IMR-90 (cell line): Measurements from ENCODE around the gene CERS5. TPM values are rescaled to one million over a fixed set of nuclear protein-coding genes. Genes with fewer than 3 reads are reported as not detected.

Experiments used
- ATAC-seq: fragments of 200-7000 bp; cut with Tn5 transposase; 2 replicates; pipeline ENCODE4 v1.9.1; 2020; ENCODE audit warnings: low read depth, mild to moderate bottlenecking, moderate library complexity
- BruUV-seq: library from RNA; stranded (reverse); fragments of 400-500 nt; replicated peaks from 2 replicates; lab custom pipeline; 2021; lab: Mats Ljungman, UMichigan
- CTCF ChIA-PET: fragments of 300-600 bp; formaldehyde crosslinking; extraction: SDS; loops from one replicate; lab custom pipeline; 2021; ENCODE audit warnings: antibody characterized with exemption; lab: Yijun Ruan, JAX
- POLR2A ChIA-PET: fragments of 300-600 bp; sonication (Branson Sonifier 250); formaldehyde crosslinking; loops from one replicate; lab custom pipeline; 2022; ENCODE audit warnings: antibody characterized with exemption; ENCODE audit not compliant: unreplicated experiment; lab: Charles Lee
- DNase-seq: peaks from one replicate; pipeline ENCODE4 v3.0.0; 2013
- H2AFZ ChIP-seq: replicated peaks from 2 replicates; pipeline ENCODE3; 2013; ENCODE audit warnings: low read length, mild to moderate bottlenecking; ENCODE audit not compliant: poor library complexity
- H2AK5ac ChIP-seq: 2 replicates; pipeline ENCODE4 v1.6.1; 2013; ENCODE audit warnings: low read depth, low read length, inconsistent platforms
- H2AK9ac ChIP-seq: replicated peaks from 2 replicates; pipeline ENCODE3; 2013; ENCODE audit warnings: mild to moderate bottlenecking, low read depth, low read length, moderate library complexity; ENCODE audit not compliant: poor library complexity
- H2BK120ac ChIP-seq: 2 replicates; pipeline ENCODE4 v1.6.1; 2013; ENCODE audit warnings: low read depth, low read length, inconsistent platforms
- H2BK15ac ChIP-seq: 3 replicates; pipeline ENCODE4 v1.6.1; 2013; ENCODE audit warnings: low read depth, low read length, inconsistent platforms
- H2BK20ac ChIP-seq: 2 replicates; pipeline ENCODE4 v1.6.1; 2013; ENCODE audit warnings: low read depth, mild to moderate bottlenecking, inconsistent platforms, low read length, moderate library complexity
- H2BK5ac ChIP-seq: 2 replicates; pipeline ENCODE4 v1.6.1; 2013; ENCODE audit warnings: mild to moderate bottlenecking, low read depth, low read length, inconsistent platforms; ENCODE audit not compliant: poor library complexity, severe bottlenecking
- H3K14ac ChIP-seq: replicated peaks from 2 replicates; pipeline ENCODE4 v1.6.1; 2013; ENCODE audit warnings: low read depth, low read length, inconsistent platforms
- H3K18ac ChIP-seq: 2 replicates; pipeline ENCODE4 v1.6.1; 2013; ENCODE audit warnings: low read depth, low read length, control low read depth
- H3K23ac ChIP-seq: 2 replicates; pipeline ENCODE4 v1.6.1; 2013; ENCODE audit warnings: low read depth, low read length, inconsistent platforms
- H3K27ac ChIP-seq: 2 replicates; pipeline ENCODE4 v1.5.1; 2013; ENCODE audit warnings: mild to moderate bottlenecking, control low read depth, low read length; ENCODE audit not compliant: insufficient read depth
- H3K27me3 ChIP-seq: 2 replicates; pipeline ENCODE4 v1.6.1; 2013; ENCODE audit warnings: low read length; ENCODE audit not compliant: control insufficient read depth, insufficient read depth
- H3K36me3 ChIP-seq: 2 replicates; pipeline ENCODE4 v1.6.1; 2013; ENCODE audit warnings: low read length, mixed read lengths; ENCODE audit not compliant: control insufficient read depth, insufficient read depth
- H3K4ac ChIP-seq: 2 replicates; pipeline ENCODE4 v1.6.1; 2013; ENCODE audit warnings: low read depth, low read length, inconsistent platforms
- H3K4me1 ChIP-seq: 2 replicates; pipeline ENCODE4 v1.6.1; 2013; ENCODE audit warnings: low read length, mixed read lengths; ENCODE audit not compliant: control insufficient read depth, insufficient read depth
- H3K4me2 ChIP-seq: 2 replicates; pipeline ENCODE4 v1.6.1; 2013; ENCODE audit warnings: low read depth, mild to moderate bottlenecking, control low read depth, low read length, moderate library complexity
- H3K4me3 ChIP-seq: 2 replicates; pipeline ENCODE4 v1.5.1; 2013; ENCODE audit warnings: low read depth, mild to moderate bottlenecking, control low read depth, low read length, moderate library complexity; ENCODE audit not compliant: insufficient read depth
- H3K56ac ChIP-seq: 2 replicates; pipeline ENCODE4 v1.6.1; 2013; ENCODE audit warnings: low read length, inconsistent platforms; ENCODE audit not compliant: insufficient read depth; ENCODE audit errors: extremely low read depth
- H3K79me1 ChIP-seq, 2 experiments: 2 replicates each; pipeline ENCODE4 v1.6.1; 2013; ENCODE audit warnings: low read length in 2 of 2, inconsistent platforms in 1 of 2, low read depth in 1 of 2
- H3K9ac ChIP-seq: 2 replicates; pipeline ENCODE4 v1.6.1; 2013; ENCODE audit warnings: low read depth, low read length, control low read depth
- H3K9me1 ChIP-seq: 2 replicates; pipeline ENCODE4 v1.6.1; 2013; ENCODE audit warnings: low read length, inconsistent platforms; ENCODE audit not compliant: insufficient read depth
- H3K9me3 ChIP-seq: 2 replicates; pipeline ENCODE4 v1.6.1; 2013; ENCODE audit warnings: low read length; ENCODE audit not compliant: control insufficient read depth, insufficient read depth
- H4K20me1 ChIP-seq: 2 replicates; pipeline ENCODE4 v1.6.1; 2013; ENCODE audit warnings: low read length, inconsistent platforms; ENCODE audit not compliant: insufficient read depth
- H4K5ac ChIP-seq: 2 replicates; pipeline ENCODE4 v1.6.1; 2013; ENCODE audit warnings: mild to moderate bottlenecking, low read depth, low read length, control low read depth
- H4K8ac ChIP-seq, 2 experiments: 2 replicates each; pipeline ENCODE4 v1.6.1; 2013; ENCODE audit warnings: low read depth in 2 of 2, low read length in 2 of 2, control low read depth in 1 of 2, inconsistent platforms in 1 of 2
- H4K91ac ChIP-seq: 2 replicates; pipeline ENCODE4 v1.6.1; 2013; ENCODE audit warnings: low read depth, low read length, inconsistent platforms; ENCODE audit not compliant: insufficient read depth
- CEBPB ChIP-seq: IDR thresholded peaks from 2 replicates; pipeline ENCODE4 v1.6.1; 2012; ENCODE audit warnings: low read depth, low read length, improper control_type of control experiment
- RAD21 ChIP-seq: IDR thresholded peaks from 2 replicates; pipeline ENCODE4 v1.6.1; 2012; ENCODE audit warnings: low read length, improper control_type of control experiment
- WGBS, 2 experiments: methylation state at CpG; one replicate each; pipeline versions ENCODE4 v1.1.5 to v1.1.7; 2013; ENCODE audit warnings: missing lambda C conversion rate in 2 of 2; ENCODE audit not compliant: insufficient read length in 1 of 2; ENCODE audit errors: extremely low coverage in 2 of 2; 5-methylcytosine and 5-hydroxymethylcytosine counted together
- dilution Hi-C: fragments of 300-500 bp; cut with HindIII; formaldehyde crosslinking; loops from one replicate; pipeline ENCODE4 v1.14.3; 2018; ENCODE audit warnings: low sequenced_read_pairs; ENCODE audit not compliant: unreplicated experiment
- in situ Hi-C: fragments of 300-500 bp; cut with MboI; formaldehyde crosslinking; loops from 3 replicates; pipeline ENCODE4 v1.14.3; 2019; ENCODE audit warnings: low sequenced_read_pairs, inconsistent platforms, mixed read lengths
- intact Hi-C: fragments of 100-400 bp; cut with micrococcal nuclease; formaldehyde crosslinking; loops from 2 replicates; pipeline ENCODE4 v1.10.0; 2022
- polyA plus RNA-seq, 3 experiments: library from polyadenylated mRNA; depleted of rRNA; stranded (reverse); fragments of >200 nt; gene quantifications; 2 replicates each; pipeline ENCODE4 v1.2.3, GENCODE V29; 2012; ENCODE audit warnings: low replicate concordance in 1 of 3
- total RNA-seq: library from RNA; depleted of rRNA; stranded (reverse); fragments of >200 nt; gene quantifications from 2 replicates; pipeline ENCODE4 v1.2.3, GENCODE V29; 2012

CERS5 gene
- total and polyA plus RNA-seq, 2 of the 4 experiments (the other 2 are of a cell fraction) = 40.3 to 60.3 TPM

DNA sequence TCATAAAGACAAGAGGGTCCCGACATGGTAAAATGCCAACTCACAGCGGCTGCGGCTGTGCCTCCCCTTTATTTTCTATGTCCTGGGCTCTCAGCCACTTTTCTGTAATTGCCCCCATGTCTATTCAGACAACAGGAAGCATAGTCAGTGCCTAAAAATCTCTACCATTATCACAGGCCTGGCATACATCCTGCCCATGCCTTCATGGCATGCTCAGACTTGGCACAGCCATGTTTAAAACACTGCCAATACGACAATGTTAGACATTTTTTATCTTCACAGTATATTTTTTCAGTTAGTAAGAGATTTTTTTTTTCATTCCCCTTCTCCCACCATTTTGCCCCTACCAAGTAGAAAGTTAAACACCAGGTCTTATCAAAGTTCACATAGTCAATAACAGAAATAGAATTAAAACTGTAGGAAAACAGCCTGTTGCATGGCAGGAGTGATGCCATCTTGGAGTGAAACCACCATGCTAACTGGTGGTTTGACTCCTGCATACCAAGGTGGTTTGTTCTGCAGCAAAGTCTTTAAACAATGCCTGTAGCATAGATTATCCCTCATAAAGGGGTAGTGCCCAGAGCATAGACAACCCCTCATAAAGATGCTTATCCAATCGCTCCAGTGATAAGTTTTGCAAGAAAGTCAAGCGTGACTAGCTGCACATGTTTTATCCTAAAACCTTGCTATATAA, 18.9 kb upstream of the CERS5 start:
- intact Hi-C loops = no loop called here
- H3K18ac ChIP-seq = peak overlapping the region; percentile 90
- H4K8ac ChIP-seq = peak overlapping the region; percentile 78 to 86
- H3K14ac ChIP-seq = peak overlapping the region; percentile 90
- peak; percentile 43 for DNase-seq
- peak overlapping the region; percentile 93 for H3K4ac ChIP-seq
- POLR2A ChIA-PET = interaction anchor here (0.8 to 1.9 kb wide), 2 partner anchors 19 to 35 kb away, joined by 3 to 6 read pairs; partner anchors contain the start of gene CERS5
- H3K9me3 ChIP-seq = no peaks in the 10 kb centered on the region
- TF ChIP-seq CEBPB (no peak), RAD21 (no peak)
- in situ Hi-C loops = no loop called here
- dilution Hi-C loops = no loop called here
- peak overlapping the region; percentile 40; the same call in 1 of the 2 replicates for H3K4me2 ChIP-seq
- peak overlapping the region; percentile 89 for H3K23ac ChIP-seq
- H3K9ac ChIP-seq = peak overlapping the region; percentile 45; the same call in 1 of the 2 replicates
- peak overlapping the region; percentile 100 for H2BK5ac ChIP-seq
- H2BK20ac ChIP-seq = peak overlapping the region; percentile 75
- H2AK5ac ChIP-seq = peak overlapping the region; percentile 96
- peak overlapping the region; percentile 92 for H2BK120ac ChIP-seq
- BruUV-seq = no TSS peak
- H2AK9ac ChIP-seq = no peak overlapping the region
- H3K27ac ChIP-seq = peak overlapping the region; percentile 70
- H2BK15ac ChIP-seq = peak overlapping the region; percentile 64
- H3K4me3 ChIP-seq = no peak overlapping the region
- 0 out of 2 replicates have a peak, but pooled peaks cover 4% of the 10 kb centered on the region for H4K20me1 ChIP-seq
- H3K36me3 ChIP-seq = peaks cover 36% of the 10 kb centered on the region
- peaks cover 28 to 64% of the 10 kb centered on the region in 2 experiments for H3K79me1 ChIP-seq
- no peak overlapping the region for H2AFZ ChIP-seq
- peak overlapping the region; percentile 93 for H4K5ac ChIP-seq
- no peaks in the 10 kb centered on the region for H3K27me3 ChIP-seq
- WGBS, 2 experiments = 100% methylated on average over 1 of the region's 6 CpGs; no CpG with 5 or more reads in 1 of the 2 experiments
- peaks cover 30% of the 10 kb centered on the region for H3K4me1 ChIP-seq
- CTCF ChIA-PET = interaction anchor here (0.5 kb wide), 1 partner anchor 55 kb away, joined by 3 read pairs; no protein-coding TSS in a partner anchor
- peaks cover 25% of the 10 kb centered on the region for H3K9me1 ChIP-seq
- H3K56ac ChIP-seq = peak overlapping the region; percentile 89
- H4K91ac ChIP-seq = peak overlapping the region; percentile 96
- ATAC-seq = no peak
